Stimulated activated naive CD8-positive, alpha-beta T cell treated with anti-CD3 and anti-CD28 coated beads, Interleukin-15, Interleukin-2, amounts not matched to agents 100 ng/mL and 50 ng/mL, for 24 hours (primary cell): Measurements from ENCODE around the gene MGST3.
"Not testable (repeated sequence)": the region's sequence is repeated elsewhere in the genome, so short reads cannot be mapped to it uniquely, and the experiment has no call there.

Experiments
- H3K27ac Mint-ChIP-seq: one replicate; pipeline ENCODE4 v1.8.0; 2021; ENCODE audit warnings: mild to moderate bottlenecking, mixed read lengths
- H3K27me3 Mint-ChIP-seq: one replicate; pipeline ENCODE4 v1.8.0; 2021; ENCODE audit warnings: mixed read lengths
- H3K36me3 Mint-ChIP-seq: one replicate; pipeline ENCODE4 v1.8.0; 2021; ENCODE audit warnings: low read depth, mixed read lengths
- H3K4me1 Mint-ChIP-seq: one replicate; pipeline ENCODE4 v1.8.0; 2021; ENCODE audit warnings: low read depth, mixed read lengths
- H3K4me3 Mint-ChIP-seq: one replicate; pipeline ENCODE4 v1.8.0; 2021; ENCODE audit warnings: mild to moderate bottlenecking, mixed read lengths
- H3K9me3 Mint-ChIP-seq: one replicate; pipeline ENCODE4 v1.8.0; 2021; ENCODE audit warnings: mixed read lengths

The MGST3 gene

GRCh38 chr1:165630629-165631341 is at the start of gene MGST3:
TSS of gene MGST3 (plus strand) at chr1:165631234. CDS start at chr1:165649848, 18,614 bp downstream.
- H3K9me3 Mint-ChIP-seq = no peaks in the 10 kb centered on the region
- H3K4me1 Mint-ChIP-seq = peaks cover 19% of the 10 kb centered on the region
- H3K27ac Mint-ChIP-seq = no peak within 1 kb of the TSS
- no peaks in the 10 kb centered on the region for H3K36me3 Mint-ChIP-seq
- peaks cover 4% of the 10 kb centered on the region for H3K27me3 Mint-ChIP-seq
- H3K4me3 Mint-ChIP-seq = no peak within 1 kb of the TSS

- Mint-ChIP-seq H3K36me3 (no peaks in the 10 kb centered on the region), H3K27ac (no peak overlapping the region)
These were observed 49.1 kb upstream of the MGST3 start for GRCh38 chr1:165581926-165582325.

GRCh38 chr1:165586398-165586797 is 44.6 kb upstream of the MGST3 start:
- H3K4me3 Mint-ChIP-seq = no peak overlapping the region
- H3K36me3 Mint-ChIP-seq = no peaks in the 10 kb centered on the region
- H3K27ac Mint-ChIP-seq = no peak overlapping the region
- H3K27me3 Mint-ChIP-seq = peaks cover 61% of the 10 kb centered on the region
- no peaks in the 10 kb centered on the region for H3K9me3 Mint-ChIP-seq
- no peaks in the 10 kb centered on the region for H3K4me1 Mint-ChIP-seq

More at GRCh38 chr1:165581926-165582325, 49.1 kb upstream of the MGST3 start:
- no peaks in the 10 kb centered on the region for H3K9me3 Mint-ChIP-seq
- H3K27me3 Mint-ChIP-seq = peaks cover 34% of the 10 kb centered on the region
- no peaks in the 10 kb centered on the region for H3K4me1 Mint-ChIP-seq
- H3K4me3 Mint-ChIP-seq = no peak overlapping the region

- H3K27ac Mint-ChIP-seq, H3K4me3 Mint-ChIP-seq, H3K9me3 Mint-ChIP-seq, H3K4me1 Mint-ChIP-seq, H3K36me3 Mint-ChIP-seq: not testable (repeated sequence)
- H3K27me3 Mint-ChIP-seq = peaks cover 73% of the 10 kb centered on the region
These were observed 39.6 kb upstream of the MGST3 start for GRCh38 chr1:165591391-165591790.

- H3K4me1 Mint-ChIP-seq = peaks cover 18% of the 10 kb centered on the region
- H3K27me3 Mint-ChIP-seq = peaks cover 68% of the 10 kb centered on the region
- H3K27ac Mint-ChIP-seq = no peak overlapping the region
- H3K9me3 Mint-ChIP-seq = no peaks in the 10 kb centered on the region
- no peaks in the 10 kb centered on the region for H3K36me3 Mint-ChIP-seq
- no peak overlapping the region for H3K4me3 Mint-ChIP-seq
These were observed 37.9 kb upstream of the MGST3 start for GRCh38 chr1:165592945-165593823.

GRCh38 chr1:165595246-165595938 is 35.6 kb upstream of the MGST3 start:
- Mint-ChIP-seq H3K9me3 (no peaks in the 10 kb centered on the region), H3K4me3 (no peak overlapping the region), H3K27me3 (peaks cover 51% of the 10 kb centered on the region), H3K4me1 (peaks cover 32% of the 10 kb centered on the region), H3K27ac (no peak overlapping the region), H3K36me3 (no peaks in the 10 kb centered on the region)

- H3K27ac Mint-ChIP-seq = peak overlapping the region; percentile 93
These were observed 33.0 kb upstream of the MGST3 start for GRCh38 chr1:165597883-165598675.

GRCh38 chr1:165598676-165599059 is 32.4 kb upstream of the MGST3 start:
- Mint-ChIP-seq H3K27me3 (peaks cover 35% of the 10 kb centered on the region), H3K27ac (peak overlapping the region; percentile 93), H3K4me1 (peaks cover 37% of the 10 kb centered on the region), H3K36me3 (no peaks in the 10 kb centered on the region), H3K4me3 (peak overlapping the region; percentile 89), H3K9me3 (no peaks in the 10 kb centered on the region)

More at GRCh38 chr1:165597883-165598675, 33.0 kb upstream of the MGST3 start:
- Mint-ChIP-seq H3K9me3 (no peaks in the 10 kb centered on the region), H3K36me3 (no peaks in the 10 kb centered on the region), H3K27me3 (peaks cover 41% of the 10 kb centered on the region), H3K4me3 (peak overlapping the region; percentile 89), H3K4me1 (peaks cover 37% of the 10 kb centered on the region)

- Mint-ChIP-seq H3K36me3 (no peaks in the 10 kb centered on the region), H3K4me3 (no peak overlapping the region), H3K4me1 (peaks cover 34% of the 10 kb centered on the region), H3K27me3 (peaks cover 17% of the 10 kb centered on the region), H3K9me3 (no peaks in the 10 kb centered on the region), H3K27ac (no peak overlapping the region)
These were observed 30.2 kb upstream of the MGST3 start for GRCh38 chr1:165600793-165601192.

GRCh38 chr1:165603810-165604209 is 27.2 kb upstream of the MGST3 start:
- H3K36me3 Mint-ChIP-seq = no peaks in the 10 kb centered on the region
- peaks cover 7% of the 10 kb centered on the region for H3K27me3 Mint-ChIP-seq
- H3K9me3 Mint-ChIP-seq = no peaks in the 10 kb centered on the region
- no peak overlapping the region for H3K4me3 Mint-ChIP-seq
- no peak overlapping the region for H3K27ac Mint-ChIP-seq
- peaks cover 13% of the 10 kb centered on the region for H3K4me1 Mint-ChIP-seq

- Mint-ChIP-seq H3K4me3 (no peak overlapping the region), H3K27ac (no peak overlapping the region), H3K36me3 (no peaks in the 10 kb centered on the region), H3K27me3 (peaks cover 7% of the 10 kb centered on the region), H3K9me3 (no peaks in the 10 kb centered on the region), H3K4me1 (peaks cover 6% of the 10 kb centered on the region)
These were observed 25.8 kb upstream of the MGST3 start for GRCh38 chr1:165605246-165605645.

GRCh38 chr1:165606676-165607075 is 24.4 kb upstream of the MGST3 start:
- not testable (repeated sequence) for H3K36me3 Mint-ChIP-seq, H3K27ac Mint-ChIP-seq, H3K9me3 Mint-ChIP-seq, H3K4me1 Mint-ChIP-seq, H3K4me3 Mint-ChIP-seq
- H3K27me3 Mint-ChIP-seq = peaks cover 13% of the 10 kb centered on the region

GRCh38 chr1:165610866-165611265 is 20.2 kb upstream of the MGST3 start:
- Mint-ChIP-seq H3K4me3 (no peak overlapping the region), H3K4me1 (no peaks in the 10 kb centered on the region), H3K27ac (no peak overlapping the region), H3K36me3 (no peaks in the 10 kb centered on the region), H3K9me3 (peaks cover 11% of the 10 kb centered on the region), H3K27me3 (peaks cover 36% of the 10 kb centered on the region)

- Mint-ChIP-seq H3K4me1 (no peaks in the 10 kb centered on the region), H3K27ac (no peak overlapping the region), H3K4me3 (no peak overlapping the region), H3K27me3 (peaks cover 36% of the 10 kb centered on the region), H3K9me3 (peaks cover 11% of the 10 kb centered on the region), H3K36me3 (no peaks in the 10 kb centered on the region)
These were observed 19.0 kb upstream of the MGST3 start for GRCh38 chr1:165612062-165612461.
